SK-N-SH treated with all-trans-retinoic acid at 6 μM for 48 hours (cell line): ENCODE results near the gene DAAM2.

Source experiments
- OSR1 ChIP-seq: fragments of 250-450 bp; sonication (Bioruptor Pico); IDR thresholded peaks from 2 replicates; pipeline ENCODE4 v1.8.0; 2022; ENCODE audit warnings: moderate library complexity, mild to moderate bottlenecking, inconsistent platforms
- POU6F1 ChIP-seq: fragments of 250-450 bp; sonication (Bioruptor Pico); IDR thresholded peaks from 2 replicates; pipeline ENCODE4 v1.8.0; 2021; ENCODE audit warnings: low read depth, mild to moderate bottlenecking, moderate library complexity, borderline replicate concordance
- RARB ChIP-seq: fragments of 250-450 bp; sonication (Bioruptor Pico); IDR thresholded peaks from 2 replicates; pipeline ENCODE4 v1.8.0; 2021; ENCODE audit warnings: mild to moderate bottlenecking, moderate library complexity
- ZFP30 ChIP-seq: fragments of 450-650 bp; formaldehyde crosslinking; IDR thresholded peaks from 2 replicates; pipeline ENCODE4 v1.5.0; 2022; ENCODE audit warnings: mild to moderate bottlenecking, moderate library complexity
- ZNF565 ChIP-seq: fragments of 450-650 bp; formaldehyde crosslinking; conservative IDR thresholded peaks from 2 replicates; pipeline ENCODE4 v1.5.0; 2020; ENCODE audit warnings: low read depth, mild to moderate bottlenecking, moderate library complexity

DNA sequence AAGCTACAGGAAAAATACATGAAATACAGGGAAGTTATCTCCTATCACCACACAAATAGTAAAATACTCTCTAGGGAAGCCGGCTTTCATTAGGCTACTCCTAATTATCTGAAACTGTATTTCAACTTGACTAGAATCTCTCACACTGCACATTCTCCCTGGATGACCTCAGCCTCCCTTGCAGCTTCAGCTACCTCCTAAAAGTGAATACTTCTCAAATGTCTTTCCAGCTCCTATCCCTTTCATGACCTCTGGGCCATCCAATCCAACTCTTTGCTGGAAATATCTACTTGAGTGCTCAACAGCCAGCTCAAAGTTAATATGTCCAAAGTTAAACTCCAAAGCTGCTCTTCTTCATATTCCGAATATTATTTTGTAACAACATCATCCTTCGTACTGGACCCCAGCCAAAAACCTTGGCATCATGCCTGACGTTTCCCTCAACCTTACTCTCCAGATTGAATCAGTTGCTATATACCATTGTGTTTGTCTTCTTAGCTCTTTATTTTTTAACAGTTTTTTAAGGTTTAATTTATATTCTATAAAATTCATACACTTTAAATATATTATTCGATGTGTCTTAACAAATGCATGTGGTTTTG lies 37.6 kb upstream of the DAAM2 start:
- no peak for TF ChIP-seq OSR1 (CRISPR knock-in tag)
- no peak for TF ChIP-seq ZNF565
- no peak for TF ChIP-seq POU6F1 (CRISPR knock-in tag)
- TF ChIP-seq RARB (CRISPR knock-in tag): no peak
- TF ChIP-seq ZFP30: no peak
